ENCODE results near the gene PLCH2.

Gene PLCH2

DNA sequence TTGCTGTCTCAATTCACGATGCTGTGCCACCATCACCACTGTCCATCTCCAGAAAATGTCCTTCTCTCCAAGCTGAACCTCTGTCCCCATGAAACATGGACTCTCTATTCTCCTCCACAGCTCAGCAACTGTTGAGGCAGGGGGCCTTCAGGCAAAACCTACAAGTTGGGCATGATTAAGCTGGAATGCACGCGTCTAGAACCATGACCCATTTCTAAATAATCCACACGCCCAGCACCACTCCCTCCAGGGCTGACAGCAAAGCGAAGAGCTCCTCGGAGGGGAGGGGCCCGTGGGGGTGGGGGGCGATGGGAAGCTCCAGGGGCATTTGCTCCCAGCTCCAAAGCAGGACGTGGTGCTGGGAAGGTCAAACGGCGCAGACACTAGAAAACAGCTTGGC lies 57.3 kb downstream of the PLCH2 start:
- DNase-seq = no peak

- no peak for DNase-seq
Measured at GRCh38 chr1:2534315-2534686, 58.2 kb downstream of the PLCH2 start.

- DNase-seq = no peak
Measured at GRCh38 chr1:2534687-2535441, 58.8 kb downstream of the PLCH2 start.

- no peak for DNase-seq
Measured at GRCh38 chr1:2535455-2535854, 59.4 kb downstream of the PLCH2 start.

- DNase-seq = no peak
Measured at GRCh38 chr1:2535981-2536380, 59.9 kb downstream of the PLCH2 start.

DNA sequence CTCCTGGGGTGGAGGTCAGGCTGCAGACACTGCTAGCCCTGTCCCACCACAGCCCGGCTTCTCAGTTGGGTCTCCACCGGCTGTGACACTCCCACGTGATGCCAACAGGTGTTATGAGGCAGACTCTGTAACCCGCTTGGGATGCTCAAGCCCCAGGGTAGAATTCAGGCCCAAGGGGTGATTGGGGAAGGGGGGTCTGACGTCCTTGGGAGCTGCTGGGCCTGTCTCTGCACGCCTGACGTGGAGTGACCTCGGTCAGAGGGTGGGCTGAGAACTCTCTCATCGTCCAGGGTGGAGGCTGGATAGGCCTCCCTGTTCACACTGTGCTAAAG lies 61.7 kb downstream of the PLCH2 start:
- DNase-seq = no peak

- no peak for DNase-seq
Measured at GRCh38 chr1:2538376-2538775, 62.3 kb downstream of the PLCH2 start.

DNA sequence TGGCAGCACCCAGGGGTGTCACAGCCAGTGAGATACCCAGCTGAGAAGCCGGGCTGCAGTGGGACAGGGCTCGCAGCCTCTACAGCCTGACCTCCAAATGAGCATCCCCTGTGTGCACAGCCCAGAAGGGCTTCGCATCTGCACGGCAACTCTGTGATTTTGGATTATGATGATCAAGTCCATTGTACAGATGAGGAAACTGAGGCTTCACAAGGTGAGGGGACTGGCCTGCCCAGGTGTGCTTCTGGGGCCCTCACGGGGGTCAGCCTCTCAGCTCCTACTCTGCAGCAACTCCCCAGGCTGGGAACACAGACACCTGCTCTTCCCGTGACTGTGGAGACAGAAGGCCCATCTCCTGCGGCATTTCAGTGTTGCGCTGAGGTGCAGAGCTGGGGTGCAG lies 62.8 kb downstream of the PLCH2 start:
- DNase-seq = no peak

- DNase-seq = no peak
Measured at GRCh38 chr1:2539312-2539907, 63.3 kb downstream of the PLCH2 start.

GRCh38 chr1:2540816-2541492 lies 64.9 kb downstream of the PLCH2 start:
- DNase-seq = no peak

DNA sequence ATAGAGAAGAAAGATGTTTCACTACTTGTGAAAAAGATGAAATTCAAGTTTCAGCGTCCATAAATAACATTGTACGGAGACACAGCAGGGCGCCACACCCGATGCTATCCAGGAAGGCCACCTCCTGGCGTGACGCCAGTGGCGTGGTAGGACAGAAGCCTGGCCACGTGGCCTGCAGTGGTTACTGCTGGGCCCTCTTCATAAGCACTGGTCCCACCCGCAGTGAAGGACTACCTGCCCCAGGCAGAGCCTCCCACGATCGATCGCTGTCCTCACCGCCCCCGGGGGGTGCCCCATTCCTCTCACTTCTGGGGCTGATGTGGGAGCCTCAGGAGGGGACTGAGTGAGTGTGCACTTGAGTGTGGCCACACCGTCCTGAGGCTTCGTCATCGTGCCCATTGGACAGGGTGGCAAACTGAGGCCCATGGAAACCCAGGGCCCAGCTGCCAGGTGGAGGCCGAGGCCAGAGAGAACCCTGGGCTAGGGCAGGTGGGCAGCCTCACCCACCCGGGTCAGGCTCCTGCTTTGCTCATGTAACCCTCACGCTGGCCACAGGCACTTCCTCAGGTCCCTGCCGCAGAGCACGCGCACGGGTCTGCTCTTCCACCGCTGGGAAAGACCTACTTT lies 65.6 kb downstream of the PLCH2 start:
- no peak for DNase-seq

- DNase-seq = no peak
Measured at GRCh38 chr1:2542246-2542915, 66.3 kb downstream of the PLCH2 start.

- DNase-seq = peak in 1 of 5 experiments; percentile 59
Measured at GRCh38 chr1:2543543-2544092, 67.5 kb downstream of the PLCH2 start.

GRCh38 chr1:2544093-2544874 lies 68.2 kb downstream of the PLCH2 start:
- DNase-seq = no peak

GRCh38 chr1:2544875-2545640 lies 69.0 kb downstream of the PLCH2 start:
- DNase-seq = no peak

DNA sequence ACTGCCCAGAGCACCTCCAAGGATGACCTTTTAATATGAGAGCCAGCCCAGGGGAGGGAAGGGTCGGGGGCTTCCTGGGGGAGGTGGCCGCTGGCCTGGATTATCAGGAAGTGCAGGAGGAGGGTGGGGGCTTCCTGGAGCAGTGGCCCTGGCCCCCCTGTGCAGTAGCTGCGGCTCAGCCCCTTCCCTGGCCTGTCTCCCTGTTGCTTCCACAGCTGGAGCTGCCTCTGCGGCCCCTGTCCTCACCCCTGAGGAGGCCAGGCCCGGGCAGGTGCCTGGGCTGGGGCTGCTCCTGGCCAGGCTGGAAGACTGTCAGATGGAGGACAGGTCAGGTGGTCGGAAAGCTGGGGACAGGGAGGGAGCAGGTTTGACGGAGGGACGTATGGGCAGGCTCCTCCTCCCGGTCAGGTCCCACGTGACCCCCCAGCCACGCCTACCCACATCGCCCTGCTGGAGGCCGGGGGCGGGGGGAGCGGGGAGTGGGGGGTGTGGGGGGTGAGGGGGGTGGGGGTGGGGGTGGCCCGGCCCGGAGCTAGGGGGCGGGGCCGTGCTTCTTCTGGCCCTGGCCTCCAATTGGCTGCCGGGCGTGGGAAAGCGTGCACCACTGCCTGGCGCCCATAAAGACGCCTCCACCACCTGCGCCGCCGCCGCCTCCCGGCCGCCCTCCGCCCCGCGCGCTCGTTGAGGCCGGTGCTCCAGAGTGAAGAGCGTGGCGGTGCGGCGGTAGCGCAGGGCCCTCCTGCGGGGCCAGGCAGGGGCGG lies 69.8 kb downstream of the PLCH2 start:
- DNase-seq = peak; percentile 67 to 97 (median 86)

- DNase-seq = peak; percentile 60 to 97 (median 84)
Measured at GRCh38 chr1:2546515-2547209, 70.6 kb downstream of the PLCH2 start.

GRCh38 chr1:2547210-2548067 lies 71.3 kb downstream of the PLCH2 start:
- DNase-seq = peak in 3 of 5 experiments; percentile 29 to 82 (median 46)
